WTC11 (cell line): Measurements from ENCODE around the gene ZCCHC9. TPM values are rescaled to one million over a fixed set of nuclear protein-coding genes. Genes with fewer than 3 reads are reported as not detected.
"Not testable (repeated sequence)": the region's sequence is repeated elsewhere in the genome, so short reads cannot be mapped to it uniquely, and the experiment has no call there.

ENCODE experiments used
- ATAC-seq: fragments of 200-7000 bp; cut with Tn5 transposase; 2 replicates; pipeline ENCODE4 v1.10.0; 2021; ENCODE audit warnings: mild to moderate bottlenecking, moderate library complexity
- CTCF ChIA-PET: fragments of 300-600 bp; sonication (Branson Sonifier 250); formaldehyde crosslinking; loops from one replicate; lab custom pipeline; 2021; ENCODE audit warnings: antibody characterized with exemption; lab: Charles Lee
- POLR2A ChIA-PET: fragments of 350-600 bp; sonication (Branson Sonifier 250); formaldehyde crosslinking; loops from one replicate; lab custom pipeline; 2021; ENCODE audit warnings: antibody characterized with exemption; lab: Charles Lee
- DNase-seq: peaks from one replicate; pipeline ENCODE4 v3.0.0; 2021; ENCODE audit warnings: low spot score
- H3K27ac Mint-ChIP-seq: 2 replicates; pipeline ENCODE4 v1.8.0; 2021; ENCODE audit warnings: mixed read lengths
- H3K27me3 Mint-ChIP-seq: 2 replicates; pipeline ENCODE4 v1.8.0; 2021; ENCODE audit warnings: low read depth, mild to moderate bottlenecking, moderate library complexity, mixed read lengths
- H3K36me3 Mint-ChIP-seq: 2 replicates; pipeline ENCODE4 v1.8.0; 2021; ENCODE audit warnings: mixed read lengths
- H3K4me1 Mint-ChIP-seq: 2 replicates; pipeline ENCODE4 v1.8.0; 2022; ENCODE audit warnings: mixed read lengths
- H3K4me3 Mint-ChIP-seq: 2 replicates; pipeline ENCODE4 v1.8.0; 2021; ENCODE audit warnings: mild to moderate bottlenecking, moderate library complexity, mixed read lengths
- H3K9me3 Mint-ChIP-seq: 2 replicates; pipeline ENCODE4 v1.8.0; 2021; ENCODE audit warnings: mixed read lengths
- AR ChIP-seq: fragments of 250-450 bp; sonication (Bioruptor Pico); IDR thresholded peaks from 2 replicates; pipeline ENCODE4 v1.9.0; 2021; ENCODE audit warnings: mild to moderate bottlenecking
- CBFB ChIP-seq: sonication (generic); formaldehyde crosslinking; IDR thresholded peaks from 2 replicates; pipeline ENCODE4 v1.8.1; 2022; ENCODE audit warnings: mild to moderate bottlenecking, low read depth, missing genetic modification reagents
- CREM ChIP-seq: sonication (generic); formaldehyde crosslinking; IDR thresholded peaks from 2 replicates; pipeline ENCODE4 v1.8.1; 2022; ENCODE audit warnings: mild to moderate bottlenecking, missing genetic modification reagents, moderate library complexity
- E2F4 ChIP-seq: sonication (generic); formaldehyde crosslinking; IDR thresholded peaks from 2 replicates; pipeline ENCODE4 v1.8.1; 2022; ENCODE audit warnings: low read depth, mild to moderate bottlenecking, moderate library complexity, missing genetic modification reagents, borderline replicate concordance
- E2F5 ChIP-seq: sonication (generic); formaldehyde crosslinking; IDR thresholded peaks from 2 replicates; pipeline ENCODE4 v1.8.1; 2022; ENCODE audit warnings: mild to moderate bottlenecking, moderate library complexity, missing genetic modification reagents
- ERG ChIP-seq: fragments of 250-450 bp; sonication (Bioruptor Pico); IDR thresholded peaks from 2 replicates; pipeline ENCODE4 v1.8.0; 2021; ENCODE audit warnings: mild to moderate bottlenecking
- FOXJ3 ChIP-seq: sonication (generic); formaldehyde crosslinking; IDR thresholded peaks from 2 replicates; pipeline ENCODE4 v1.9.0; 2021; ENCODE audit warnings: missing genetic modification reagents, mild to moderate bottlenecking, borderline replicate concordance
- JUN ChIP-seq: sonication (generic); formaldehyde crosslinking; IDR thresholded peaks from 2 replicates; pipeline ENCODE4 v1.8.0; 2023; ENCODE audit warnings: mild to moderate bottlenecking, missing genetic modification reagents
- KAT7 ChIP-seq: sonication (generic); formaldehyde crosslinking; IDR thresholded peaks from 2 replicates; pipeline ENCODE4 v1.8.1; 2023; ENCODE audit warnings: missing genetic modification reagents, mild to moderate bottlenecking, borderline replicate concordance
- NFE2L1 ChIP-seq: sonication (generic); formaldehyde crosslinking; IDR thresholded peaks from 2 replicates; pipeline ENCODE4 v1.8.1; 2023; ENCODE audit warnings: missing genetic modification reagents
- NR2C2 ChIP-seq: sonication (generic); formaldehyde crosslinking; IDR thresholded peaks from 2 replicates; pipeline ENCODE4 v1.8.0; 2022; ENCODE audit warnings: mild to moderate bottlenecking, missing genetic modification reagents
- PRDM15 ChIP-seq: sonication (generic); formaldehyde crosslinking; IDR thresholded peaks from 2 replicates; pipeline ENCODE4 v1.8.0; 2022; ENCODE audit warnings: missing genetic modification reagents
- PRRX2 ChIP-seq: fragments of 250-450 bp; sonication (Bioruptor Pico); IDR thresholded peaks from 2 replicates; pipeline ENCODE4 v1.8.0; 2021; ENCODE audit warnings: mild to moderate bottlenecking
- SMAD4 ChIP-seq: sonication (generic); formaldehyde crosslinking; IDR thresholded peaks from 2 replicates; pipeline ENCODE4 v1.8.0; 2022; ENCODE audit warnings: mild to moderate bottlenecking, missing genetic modification reagents
- USF2 ChIP-seq: sonication (generic); formaldehyde crosslinking; IDR thresholded peaks from 2 replicates; pipeline ENCODE4 v1.8.1; 2023; ENCODE audit warnings: mild to moderate bottlenecking, missing genetic modification reagents, moderate library complexity
- ZBTB43 ChIP-seq: sonication (generic); formaldehyde crosslinking; IDR thresholded peaks from 2 replicates; pipeline ENCODE4 v1.8.1; 2023; ENCODE audit warnings: mild to moderate bottlenecking, missing genetic modification reagents
- ZNF219 ChIP-seq: sonication (generic); formaldehyde crosslinking; IDR thresholded peaks from 2 replicates; pipeline ENCODE4 v1.8.0; 2023; ENCODE audit warnings: missing genetic modification reagents, mild to moderate bottlenecking, borderline replicate concordance
- ZNF232 ChIP-seq: sonication (generic); formaldehyde crosslinking; IDR thresholded peaks from 2 replicates; pipeline ENCODE4 v1.8.0; 2022; ENCODE audit warnings: mild to moderate bottlenecking, missing genetic modification reagents
- ZNF263 ChIP-seq: sonication (generic); formaldehyde crosslinking; IDR thresholded peaks from 2 replicates; pipeline ENCODE4 v1.8.1; 2022; ENCODE audit warnings: low read depth, mild to moderate bottlenecking, moderate library complexity, missing genetic modification reagents
- total RNA-seq: library from RNA; stranded (reverse); gene quantifications from 3 replicates; pipeline ENCODE4 v1.2.3, GENCODE V29; 2021

Gene ZCCHC9
- total RNA-seq, 1 experiment from 2014 or later, result 30.8 TPM

GRCh38 chr5:81337803-81338202 is 36.4 kb downstream of the ZCCHC9 start:
- Mint-ChIP-seq H3K4me1 (no peaks in the 10 kb centered on the region), H3K27me3 (no peaks in the 10 kb centered on the region; the same call in 1 of the 2 replicates), H3K36me3 (no peaks in the 10 kb centered on the region), H3K9me3 (no peaks in the 10 kb centered on the region), H3K4me3 (no peak overlapping the region), H3K27ac (no peak overlapping the region)
- POLR2A ChIA-PET, result no interaction called here
- ATAC-seq, result no peak
- TF ChIP-seq ZNF263 (CRISPR knock-in tag) (no peak), FOXJ3 (CRISPR knock-in tag) (no peak), ZNF219 (CRISPR knock-in tag) (no peak), ERG (no peak), USF2 (no peak), CREM (CRISPR knock-in tag) (no peak), E2F4 (no peak), NR2C2 (CRISPR knock-in tag) (no peak), ZNF232 (CRISPR knock-in tag) (no peak), PRRX2 (no peak), JUN (CRISPR knock-in tag) (no peak), SMAD4 (CRISPR knock-in tag) (no peak), CBFB (CRISPR knock-in tag) (no peak), KAT7 (CRISPR knock-in tag) (no peak)
- TF ChIP-seq, all 79 proteins: peak for 0
- DNase-seq, result no peak
- CTCF ChIA-PET, result no interaction called here

- H3K4me3 Mint-ChIP-seq, ATAC-seq, H3K9me3 Mint-ChIP-seq, DNase-seq, H3K27ac Mint-ChIP-seq, POLR2A ChIA-PET, H3K36me3 Mint-ChIP-seq, CTCF ChIA-PET, H3K27me3 Mint-ChIP-seq, H3K4me1 Mint-ChIP-seq: not testable (repeated sequence)
Measured at GRCh38 chr5:81338213-81338612, 36.8 kb downstream of the ZCCHC9 start.

- ATAC-seq (no peak), DNase-seq (no peak)
- H3K4me1 Mint-ChIP-seq, result peaks cover 4% of the 10 kb centered on the region; the same call in 1 of the 2 replicates
- POLR2A ChIA-PET, result no interaction called here
- no peak overlapping the region for H3K4me3 Mint-ChIP-seq
- H3K27ac Mint-ChIP-seq, result no peak overlapping the region
- CTCF ChIA-PET, result no interaction called here
- H3K27me3 Mint-ChIP-seq, result no peaks in the 10 kb centered on the region; the same call in 1 of the 2 replicates
- no peaks in the 10 kb centered on the region for H3K36me3 Mint-ChIP-seq
- H3K9me3 Mint-ChIP-seq, result no peaks in the 10 kb centered on the region
- TF ChIP-seq NFE2L1 (CRISPR knock-in tag) (no peak), AR (CRISPR knock-in tag) (no peak), ZBTB43 (CRISPR knock-in tag) (no peak), E2F5 (CRISPR knock-in tag) (no peak), NR2C2 (CRISPR knock-in tag) (no peak), SMAD4 (CRISPR knock-in tag) (no peak), PRDM15 (CRISPR knock-in tag) (no peak)
Measured at GRCh38 chr5:81344736-81345135, 43.3 kb downstream of the ZCCHC9 start.
